Natural killer cell (primary cell): Measurements from ENCODE around the gene GABRB3. TPM values are rescaled to one million over a fixed set of nuclear protein-coding genes. Genes with fewer than 3 reads are reported as not detected.

Experiments used
- ATAC-seq, 3 donors: fragments of 150-1000 bp in 2 of 3; fragments of 200-7000 bp in 1 of 3; cut with Tn5 transposase; 1 replicate in 1 of 3; 2 replicates in 2 of 3; pipeline ENCODE4 v1.10.0; 2021; ENCODE audit warnings: mild to moderate bottlenecking in 2 of 3, moderate library complexity in 2 of 3
- DNase-seq, 2 donors: peaks; one replicate each; pipeline versions ENCODE4 v3.0.0 to v3.0.0-alpha.2; 2013 to 2021; ENCODE audit warnings: mixed read lengths in 1 of 2
- H3K27ac ChIP-seq: one replicate; pipeline ENCODE4 v1.5.1; 2013; ENCODE audit warnings: mild to moderate bottlenecking, low read length
- H3K27me3 ChIP-seq: one replicate; pipeline ENCODE4 v1.6.1; 2013; ENCODE audit warnings: low read length; ENCODE audit not compliant: control insufficient read depth, insufficient read depth
- H3K36me3 ChIP-seq: one replicate; pipeline ENCODE4 v1.6.1; 2013; ENCODE audit warnings: low read length; ENCODE audit not compliant: control insufficient read depth, insufficient read depth
- H3K4me1 ChIP-seq: one replicate; pipeline ENCODE4 v1.6.1; 2013; ENCODE audit warnings: low read length; ENCODE audit not compliant: control insufficient read depth, insufficient read depth
- H3K4me3 ChIP-seq: one replicate; pipeline ENCODE4 v1.5.1; 2013; ENCODE audit warnings: low read length
- H3K9me3 ChIP-seq: one replicate; pipeline ENCODE4 v1.6.1; 2013; ENCODE audit warnings: low read length; ENCODE audit not compliant: control insufficient read depth, insufficient read depth
- H3K27ac Mint-ChIP-seq, 2 donors: one replicate each; pipeline ENCODE4 v1.8.0; 2022; ENCODE audit warnings: mild to moderate bottlenecking in 2 of 2, mixed read lengths in 2 of 2, moderate library complexity in 1 of 2
- H3K27me3 Mint-ChIP-seq, 2 donors: one replicate each; pipeline ENCODE4 v1.8.0; 2022; ENCODE audit warnings: low read depth in 2 of 2, mixed read lengths in 2 of 2
- H3K36me3 Mint-ChIP-seq: one replicate; pipeline ENCODE4 v1.8.0; 2022; ENCODE audit warnings: mixed read lengths
- H3K4me1 Mint-ChIP-seq, 2 donors: one replicate each; pipeline ENCODE4 v1.8.0; 2022; ENCODE audit warnings: mixed read lengths in 2 of 2
- H3K4me3 Mint-ChIP-seq: one replicate; pipeline ENCODE4 v1.8.0; 2022; ENCODE audit warnings: mild to moderate bottlenecking, moderate library complexity, mixed read lengths
- H3K9me3 Mint-ChIP-seq, 2 donors: one replicate each; pipeline ENCODE4 v1.8.0; 2022; ENCODE audit warnings: mixed read lengths in 2 of 2
- CTCF ChIP-seq: fragments of 200-600 bp; IDR thresholded peaks from one replicate; pipeline ENCODE4 v1.8.0; 2022; ENCODE audit warnings: antibody characterized with exemption
- whole genome bisulfite sequencing: methylation state at CpG from one replicate; pipeline ENCODE4 v1.1.7; 2013; ENCODE audit warnings: missing lambda C conversion rate; ENCODE audit not compliant: insufficient coverage; 5-methylcytosine and 5-hydroxymethylcytosine counted together
- intact Hi-C: fragments of 100-400 bp; cut with micrococcal nuclease; formaldehyde crosslinking; loops from one replicate; pipeline ENCODE4 v1.14.2; 2022
- total RNA-seq, 4 donors: library from RNA; stranded (reverse); fragments of 120-200 nt in 1 of 4; gene quantifications; one replicate each; pipeline versions ENCODE4 v1.2.3 to v1.2.4, GENCODE V29; 2013 to 2022

GABRB3 gene
- total RNA-seq, 3 donors from 2014 or later (not counting 1 experiment from before 2014, with no cell fraction given) = not detected

GRCh38 chr15:26660241-26660640 lies 112.6 kb downstream of the GABRB3 start:
- no peaks in the 10 kb centered on the region for H3K36me3 Mint-ChIP-seq
- Histone ChIP-seq H3K9me3 (peaks cover 6% of the 10 kb centered on the region), H3K27ac (no peak overlapping the region), H3K4me3 (no peak overlapping the region), H3K4me1 (no peaks in the 10 kb centered on the region), H3K27me3 (no peaks in the 10 kb centered on the region), H3K36me3 (no peaks in the 10 kb centered on the region)
- H3K4me1 Mint-ChIP-seq = no peaks in the 10 kb centered on the region
- ATAC-seq = no peak
- no peak for TF ChIP-seq CTCF
- intact Hi-C loops = loop anchor here (10.0 kb wide), 1 partner anchor 65 kb away; no protein-coding TSS in a partner anchor
- no peak overlapping the region for H3K27ac Mint-ChIP-seq
- H3K27me3 Mint-ChIP-seq = no peaks in the 10 kb centered on the region
- H3K4me3 Mint-ChIP-seq = no peak overlapping the region
- no peak for DNase-seq
- WGBS = 96% methylated on average over 4 of the region's 6 CpGs
- H3K9me3 Mint-ChIP-seq = peaks cover 2 to 12% of the 10 kb centered on the region in 2 donors

GRCh38 chr15:26658290-26658689 lies 114.6 kb downstream of the GABRB3 start:
- TF ChIP-seq CTCF = no peak
- Mint-ChIP-seq H3K4me3 (no peak overlapping the region), H3K36me3 (no peaks in the 10 kb centered on the region), H3K27ac (no peak overlapping the region), H3K27me3 (no peaks in the 10 kb centered on the region), H3K4me1 (no peaks in the 10 kb centered on the region), H3K9me3 (peaks cover 7 to 10% of the 10 kb centered on the region in 2 donors)
- H3K9me3 ChIP-seq = peaks cover 6% of the 10 kb centered on the region
- H3K27me3 ChIP-seq = no peaks in the 10 kb centered on the region
- no peak for ATAC-seq
- no peaks in the 10 kb centered on the region for H3K36me3 ChIP-seq
- no peak overlapping the region for H3K27ac ChIP-seq
- WGBS = 84% methylated on average over 2 of the region's 2 CpGs
- H3K4me1 ChIP-seq = no peaks in the 10 kb centered on the region
- intact Hi-C loops = no loop called here
- no peak for DNase-seq
- H3K4me3 ChIP-seq = no peak overlapping the region

- peaks cover 6% of the 10 kb centered on the region for H3K9me3 ChIP-seq
- ATAC-seq (no peak), DNase-seq (no peak)
- no peaks in the 10 kb centered on the region for H3K36me3 ChIP-seq
- no peak for TF ChIP-seq CTCF
- no peaks in the 10 kb centered on the region for H3K27me3 ChIP-seq
- H3K4me1 Mint-ChIP-seq = no peaks in the 10 kb centered on the region
- H3K27ac ChIP-seq = no peak overlapping the region
- no peak overlapping the region for H3K27ac Mint-ChIP-seq
- intact Hi-C loops = no loop called here
- no peaks in the 10 kb centered on the region for H3K4me1 ChIP-seq
- H3K27me3 Mint-ChIP-seq = no peaks in the 10 kb centered on the region
- peaks cover 5% of the 10 kb centered on the region in 2 donors for H3K9me3 Mint-ChIP-seq
- no peak overlapping the region for H3K4me3 ChIP-seq
- 89% methylated on average over 6 of the region's 6 CpGs for WGBS
- no peaks in the 10 kb centered on the region for H3K36me3 Mint-ChIP-seq
- no peak overlapping the region for H3K4me3 Mint-ChIP-seq
These were observed 116.8 kb downstream of the GABRB3 start for GRCh38 chr15:26656080-26656479.

GRCh38 chr15:26651909-26652308 lies 121.0 kb downstream of the GABRB3 start:
- WGBS = 52% methylated on average over 1 of the region's 1 CpG
- Histone ChIP-seq H3K36me3 (no peaks in the 10 kb centered on the region), H3K9me3 (peaks cover 19% of the 10 kb centered on the region), H3K4me1 (no peaks in the 10 kb centered on the region), H3K27ac (no peak overlapping the region), H3K27me3 (no peaks in the 10 kb centered on the region), H3K4me3 (no peak overlapping the region)
- H3K9me3 Mint-ChIP-seq = peaks cover 16 to 23% of the 10 kb centered on the region in 2 donors
- intact Hi-C loops = no loop called here
- H3K27ac Mint-ChIP-seq = no peak overlapping the region
- no peak for DNase-seq
- no peaks in the 10 kb centered on the region for H3K36me3 Mint-ChIP-seq
- H3K4me1 Mint-ChIP-seq = no peaks in the 10 kb centered on the region
- no peak overlapping the region for H3K4me3 Mint-ChIP-seq
- no peaks in the 10 kb centered on the region for H3K27me3 Mint-ChIP-seq
- no peak for ATAC-seq
- TF ChIP-seq CTCF = no peak
